ENCODE data around the gene LBHD1.

LBHD1 gene

GRCh38 chr11:62716206-62716605 is 44.1 kb upstream of the LBHD1 start:
- H3K9ac ChIP-seq (ENCODE audit: low read length): no peak overlapping the region
- no peak overlapping the region for H2AFZ ChIP-seq (ENCODE audit: low read length)
- no peak for TF ChIP-seq EZH2 (IDR thresholded peaks at IDR 0.05; ENCODE audit: borderline replicate concordance, low read length)
- TF ChIP-seq, protein P1, sequence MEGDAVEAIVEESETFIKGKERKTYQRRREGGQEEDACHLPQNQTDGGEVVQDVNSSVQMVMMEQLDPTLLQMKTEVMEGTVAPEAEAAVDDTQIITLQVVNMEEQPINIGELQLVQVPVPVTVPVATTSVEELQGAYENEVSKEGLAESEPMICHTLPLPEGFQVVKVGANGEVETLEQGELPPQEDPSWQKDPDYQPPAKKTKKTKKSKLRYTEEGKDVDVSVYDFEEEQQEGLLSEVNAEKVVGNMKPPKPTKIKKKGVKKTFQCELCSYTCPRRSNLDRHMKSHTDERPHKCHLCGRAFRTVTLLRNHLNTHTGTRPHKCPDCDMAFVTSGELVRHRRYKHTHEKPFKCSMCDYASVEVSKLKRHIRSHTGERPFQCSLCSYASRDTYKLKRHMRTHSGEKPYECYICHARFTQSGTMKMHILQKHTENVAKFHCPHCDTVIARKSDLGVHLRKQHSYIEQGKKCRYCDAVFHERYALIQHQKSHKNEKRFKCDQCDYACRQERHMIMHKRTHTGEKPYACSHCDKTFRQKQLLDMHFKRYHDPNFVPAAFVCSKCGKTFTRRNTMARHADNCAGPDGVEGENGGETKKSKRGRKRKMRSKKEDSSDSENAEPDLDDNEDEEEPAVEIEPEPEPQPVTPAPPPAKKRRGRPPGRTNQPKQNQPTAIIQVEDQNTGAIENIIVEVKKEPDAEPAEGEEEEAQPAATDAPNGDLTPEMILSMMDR (IDR thresholded peaks at IDR 0.05; ENCODE audit: low read length): no peak
- no peaks in the 10 kb centered on the region for H3K79me2 ChIP-seq (ENCODE audit: insufficient read depth, low read length)
- peaks cover 95% of the 10 kb centered on the region for H3K36me3 ChIP-seq (ENCODE audit: insufficient read depth, low read length)
- H3K9me2 ChIP-seq (ENCODE audit: low read depth, low read length): no peaks in the 10 kb centered on the region
- H3K27ac ChIP-seq (ENCODE audit: low read depth, low read length, poor library complexity, severe bottlenecking): no peak overlapping the region
- H3K4me3 ChIP-seq (ENCODE audit: low read depth, low read length, poor library complexity, severe bottlenecking): no peak overlapping the region
- no peaks in the 10 kb centered on the region for H3K9me3 ChIP-seq (ENCODE audit: low read length)
- no peaks in the 10 kb centered on the region for H4K20me1 ChIP-seq (ENCODE audit: insufficient read depth, low read length)
- peaks cover 4% of the 10 kb centered on the region for H3K4me1 ChIP-seq (ENCODE audit: insufficient read depth, low read length, severe bottlenecking)
- H3K27me3 ChIP-seq (ENCODE audit: insufficient read depth, low read length): no peaks in the 10 kb centered on the region
- H3F3A ChIP-seq (ENCODE audit: insufficient read depth, low read length): 0 out of 2 replicates have a peak, but pooled peaks cover 12% of the 10 kb centered on the region
- H3K4me2 ChIP-seq (ENCODE audit: low read length): no peak overlapping the region

DNA sequence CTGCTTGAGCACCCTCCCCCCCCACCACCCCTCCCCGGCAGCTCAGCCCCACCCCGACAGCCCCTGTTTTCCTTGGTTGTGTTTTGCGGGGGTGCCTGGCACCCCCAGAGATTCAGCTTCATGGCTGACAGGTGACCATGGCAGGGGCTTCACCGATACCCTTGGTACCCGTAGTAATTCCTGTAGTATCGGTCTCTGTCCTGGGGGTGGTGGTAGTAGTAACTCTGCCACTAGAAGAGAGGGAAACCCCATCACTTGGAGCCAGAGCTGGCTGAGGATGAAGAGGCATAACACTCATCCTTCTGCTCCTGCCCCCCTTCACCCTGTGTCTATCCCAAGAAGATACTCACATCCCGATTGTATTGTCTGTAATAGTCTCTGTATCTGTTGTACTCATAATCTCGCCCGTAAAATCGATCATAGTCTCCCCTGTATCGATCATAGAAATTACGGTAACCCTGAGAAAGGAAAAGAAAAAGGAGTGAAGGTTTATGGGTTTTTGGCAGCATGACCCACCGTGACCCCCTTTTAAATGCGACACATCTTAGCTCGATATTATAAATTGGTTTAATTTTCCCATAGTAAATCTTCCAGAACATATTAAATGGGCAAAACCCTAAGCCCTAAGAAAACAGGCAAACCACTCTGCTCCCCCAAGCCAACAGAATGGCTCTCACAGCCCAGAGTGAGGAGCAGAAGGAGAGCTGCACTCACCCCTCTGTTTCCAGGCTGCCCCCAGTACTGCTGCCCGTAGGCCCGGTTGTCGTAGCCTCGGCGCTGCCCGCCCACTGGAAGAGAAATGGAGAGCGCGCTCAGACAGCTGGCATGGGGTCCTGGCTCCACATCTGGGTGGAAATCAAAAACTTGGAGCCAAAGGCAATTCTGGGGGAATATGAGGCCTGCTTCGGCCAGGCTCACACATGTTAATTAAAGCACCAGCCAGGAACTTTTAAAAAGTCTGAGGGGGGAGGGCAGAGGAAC is 43.4 kb upstream of the LBHD1 start:
- Histone ChIP-seq H3K9me2 (ENCODE audit: low read depth, low read length) (no peaks in the 10 kb centered on the region), H3K9me3 (ENCODE audit: low read length) (no peaks in the 10 kb centered on the region), H3K4me2 (ENCODE audit: low read length) (no peak overlapping the region), H3F3A (ENCODE audit: insufficient read depth, low read length) (peaks cover 12% of the 10 kb centered on the region; the same call in 1 of the 2 replicates), H3K4me3 (ENCODE audit: low read depth, low read length, poor library complexity, severe bottlenecking) (no peak overlapping the region), H3K79me2 (ENCODE audit: insufficient read depth, low read length) (no peaks in the 10 kb centered on the region), H3K27ac (ENCODE audit: low read depth, low read length, poor library complexity, severe bottlenecking) (no peak overlapping the region), H3K36me3 (ENCODE audit: insufficient read depth, low read length) (peaks cover 94% of the 10 kb centered on the region), H4K20me1 (ENCODE audit: insufficient read depth, low read length) (no peaks in the 10 kb centered on the region), H3K9ac (ENCODE audit: low read length) (no peak overlapping the region), H3K4me1 (ENCODE audit: insufficient read depth, low read length, severe bottlenecking) (peaks cover 5% of the 10 kb centered on the region), H2AFZ (ENCODE audit: low read length) (no peak overlapping the region), H3K27me3 (ENCODE audit: insufficient read depth, low read length) (no peaks in the 10 kb centered on the region)
- no peak for TF ChIP-seq EZH2 (IDR thresholded peaks at IDR 0.05; ENCODE audit: borderline replicate concordance, low read length)
- TF ChIP-seq, protein P1 (IDR thresholded peaks at IDR 0.05; ENCODE audit: low read length): no peak

DNA sequence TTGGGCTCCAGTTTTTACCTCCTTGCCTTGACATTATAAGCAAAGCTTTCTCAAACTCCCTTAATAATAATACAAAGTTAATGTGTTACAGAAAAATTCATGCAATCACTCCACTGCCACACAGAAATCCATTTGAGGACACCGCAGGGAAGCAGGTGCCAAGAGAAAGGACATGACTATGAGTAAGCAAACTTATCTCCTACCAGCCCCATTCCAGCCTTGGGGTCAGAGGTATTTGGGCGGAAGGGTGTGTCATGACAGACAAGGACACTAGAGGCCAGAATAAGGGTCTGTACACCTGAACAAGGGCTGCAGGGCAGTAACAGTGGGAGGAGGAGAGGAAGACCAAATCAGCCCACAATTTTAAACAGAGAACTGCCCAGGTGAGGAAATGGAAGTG is 41.3 kb upstream of the LBHD1 start:
- Histone ChIP-seq H3K9ac (ENCODE audit: low read length) (no peak overlapping the region), H3K4me2 (ENCODE audit: low read length) (no peak overlapping the region), H3K9me2 (ENCODE audit: low read depth, low read length) (no peaks in the 10 kb centered on the region), H3K36me3 (ENCODE audit: insufficient read depth, low read length) (peaks cover 81% of the 10 kb centered on the region), H3K9me3 (ENCODE audit: low read length) (no peaks in the 10 kb centered on the region), H3F3A (ENCODE audit: insufficient read depth, low read length) (peaks cover 12% of the 10 kb centered on the region; the same call in 1 of the 2 replicates), H2AFZ (ENCODE audit: low read length) (no peak overlapping the region), H4K20me1 (ENCODE audit: insufficient read depth, low read length) (no peaks in the 10 kb centered on the region), H3K4me1 (ENCODE audit: insufficient read depth, low read length, severe bottlenecking) (peaks cover 25% of the 10 kb centered on the region), H3K79me2 (ENCODE audit: insufficient read depth, low read length) (no peaks in the 10 kb centered on the region), H3K4me3 (ENCODE audit: low read depth, low read length, poor library complexity, severe bottlenecking) (no peak overlapping the region), H3K27me3 (ENCODE audit: insufficient read depth, low read length) (no peaks in the 10 kb centered on the region), H3K27ac (ENCODE audit: low read depth, low read length, poor library complexity, severe bottlenecking) (peak overlapping the region; percentile 45)
- TF ChIP-seq EZH2 (IDR thresholded peaks at IDR 0.05; ENCODE audit: borderline replicate concordance, low read length): no peak
- TF ChIP-seq, protein P1 (IDR thresholded peaks at IDR 0.05; ENCODE audit: low read length): no peak
